HepG2 (cell line): Measurements from ENCODE around the gene GAD1.

Source experiments
- AKAP8 ChIP-seq: sonication (generic); formaldehyde crosslinking; IDR thresholded peaks from 2 replicates; pipeline ENCODE4 v1.5.1; 2020; ENCODE audit warnings: mild to moderate bottlenecking, missing genetic modification reagents
- ATF3 ChIP-seq: sonication (generic); formaldehyde crosslinking; IDR thresholded peaks from 2 replicates; pipeline ENCODE4 v1.4.0; 2020; ENCODE audit warnings: missing genetic modification reagents
- CTCF ChIP-seq: sonication (generic); formaldehyde crosslinking; IDR thresholded peaks from 2 replicates; pipeline ENCODE4 v1.5.0; 2020; ENCODE audit warnings: mild to moderate bottlenecking, missing genetic modification reagents, moderate library complexity
- EP300 ChIP-seq, 3 experiments: sonication (generic) in 1 of 3; formaldehyde crosslinking in 1 of 3; IDR thresholded peaks; 2 replicates each; pipeline versions ENCODE4 v1.5.1 to v1.6.1; 2011 to 2020; ENCODE audit warnings: low read depth in 2 of 3, low read length in 2 of 3, borderline replicate concordance in 1 of 3, improper control_type of control experiment in 1 of 3, mild to moderate bottlenecking in 1 of 3, missing genetic modification reagents in 1 of 3, moderate library complexity in 1 of 3
- GTF3A ChIP-seq: sonication (generic); formaldehyde crosslinking; conservative IDR thresholded peaks from 2 replicates; pipeline ENCODE4 v1.4.0; 2020; ENCODE audit warnings: mild to moderate bottlenecking, missing genetic modification reagents
- HCFC1 ChIP-seq: fragments of 150-350 bp; IDR thresholded peaks from 2 replicates; pipeline ENCODE4 v1.6.1; 2014; ENCODE audit warnings: low read depth, low read length
- SMC3 ChIP-seq: IDR thresholded peaks from 2 replicates; pipeline ENCODE4 v1.6.1; 2011; ENCODE audit warnings: low read length, improper control_type of control experiment
- SRSF4 ChIP-seq: fragments of 200-400 bp; formaldehyde crosslinking; IDR thresholded peaks from one replicate; pipeline ENCODE4 v1.6.1; 2018; ENCODE audit warnings: mild to moderate bottlenecking, low read depth, low read length, moderate library complexity; ENCODE audit not compliant: poor library complexity, severe bottlenecking
- TAF1 ChIP-seq: sonication (generic); formaldehyde crosslinking; IDR thresholded peaks from 2 replicates; pipeline ENCODE4 v1.4.0; 2020; ENCODE audit warnings: missing genetic modification reagents
- YY1 ChIP-seq: IDR thresholded peaks from 2 replicates; pipeline ENCODE4 v1.6.1; 2011; ENCODE audit warnings: low read length, low read depth, moderate library complexity, mild to moderate bottlenecking; ENCODE audit not compliant: insufficient read depth, insufficient replicate concordance
- ZNF572 ChIP-seq: sonication (generic); formaldehyde crosslinking; IDR thresholded peaks from 2 replicates; pipeline ENCODE4 v1.5.1; 2020; ENCODE audit warnings: mild to moderate bottlenecking, missing genetic modification reagents
- ZNF713 ChIP-seq: sonication (generic); formaldehyde crosslinking; IDR thresholded peaks from 2 replicates; pipeline ENCODE4 v1.4.0; 2020; ENCODE audit warnings: mild to moderate bottlenecking, missing genetic modification reagents

- TF ChIP-seq SRSF4 (no peak), YY1 (no peak), AKAP8 (CRISPR knock-in tag) (no peak), CTCF (CRISPR knock-in tag) (no peak), ZNF713 (CRISPR knock-in tag) (no peak), ATF3 (CRISPR knock-in tag) (no peak), TAF1 (no peak), ZNF572 (CRISPR knock-in tag) (no peak), SMC3 (no peak), GTF3A (no peak), EP300 (IDR thresholded peaks at IDR 0.05; ENCODE audit: low read depth in 2 of 2, low read length in 2 of 2) (no peak), EP300 (CRISPR knock-in tag; IDR thresholded peaks at IDR 0.05; ENCODE audit: borderline replicate concordance) (no peak), HCFC1 (no peak)
Observed at GRCh38 chr2:170846314-170846713, 29.6 kb downstream of the GAD1 start.
